Caco-2 (cell line): ENCODE results near the gene STK32B. TPM values are rescaled to one million over a fixed set of nuclear protein-coding genes. Genes with fewer than 3 reads are reported as not detected.

Experiments
- BruUV-seq: library from RNA; stranded (reverse); fragments of 400-500 nt; replicated peaks from 2 replicates; lab custom pipeline; 2021; lab: Mats Ljungman, UMichigan
- CTCF ChIA-PET: fragments of 300-600 bp; sonication (Branson Sonifier 250); formaldehyde crosslinking; loops from one replicate; lab custom pipeline; 2022; ENCODE audit warnings: antibody characterized with exemption; lab: Charles Lee
- POLR2A ChIA-PET: fragments of 300-600 bp; sonication (Branson Sonifier 250); formaldehyde crosslinking; loops from one replicate; lab custom pipeline; 2022; ENCODE audit warnings: antibody characterized with exemption; lab: Charles Lee
- DNase-seq, 2 experiments: peaks; one replicate each; pipeline versions ENCODE4 v3.0.0 to v3.0.0-alpha.2; 2020 to 2022
- H3K27me3 ChIP-seq: replicated peaks from 2 replicates; pipeline ENCODE4 v1.6.0; 2011; ENCODE audit warnings: low read length; ENCODE audit not compliant: control insufficient read depth, insufficient read depth
- H3K36me3 ChIP-seq: 2 replicates; pipeline ENCODE4 v1.5.1; 2011; ENCODE audit warnings: low read length; ENCODE audit not compliant: control insufficient read depth, insufficient read depth
- H3K4me1 ChIP-seq: fragments of 250-450 bp; sonication (Bioruptor Pico); 2 replicates; pipeline ENCODE4 v1.5.1; 2020; ENCODE audit warnings: mild to moderate bottlenecking
- H3K4me3 ChIP-seq: 2 replicates; pipeline ENCODE4 v1.5.1; 2011; ENCODE audit warnings: low read depth, mild to moderate bottlenecking, control low read depth, low read length
- H3K9me3 ChIP-seq: fragments of 250-450 bp; sonication (Bioruptor Pico); 2 replicates; pipeline ENCODE4 v1.5.1; 2020; ENCODE audit warnings: mild to moderate bottlenecking, moderate library complexity
- H3K27ac Mint-ChIP-seq: one replicate; pipeline ENCODE4 v1.8.0; 2022; ENCODE audit warnings: mixed read lengths; ENCODE audit not compliant: unreplicated experiment
- H3K27me3 Mint-ChIP-seq: one replicate; pipeline ENCODE4 v1.8.0; 2022; ENCODE audit warnings: mixed read lengths; ENCODE audit not compliant: insufficient read depth, unreplicated experiment
- H3K36me3 Mint-ChIP-seq: one replicate; pipeline ENCODE4 v1.8.0; 2022; ENCODE audit warnings: mild to moderate bottlenecking, mixed read lengths; ENCODE audit not compliant: insufficient read depth, unreplicated experiment
- H3K4me1 Mint-ChIP-seq: one replicate; pipeline ENCODE4 v1.8.0; 2022; ENCODE audit warnings: low read depth, mixed read lengths; ENCODE audit not compliant: unreplicated experiment
- H3K4me3 Mint-ChIP-seq: one replicate; pipeline ENCODE4 v1.8.0; 2022; ENCODE audit warnings: mild to moderate bottlenecking, moderate library complexity, mixed read lengths; ENCODE audit not compliant: unreplicated experiment
- H3K9me3 Mint-ChIP-seq: one replicate; pipeline ENCODE4 v1.8.0; 2022; ENCODE audit warnings: mixed read lengths; ENCODE audit not compliant: unreplicated experiment
- intact Hi-C: fragments of 100-400 bp; cut with micrococcal nuclease; formaldehyde crosslinking; loops from one replicate; pipeline ENCODE4 v1.10.0; 2022; ENCODE audit not compliant: unreplicated experiment
- total RNA-seq: library from RNA; stranded (reverse); gene quantifications from 2 replicates; pipeline ENCODE4 v1.2.3, GENCODE V29; 2022
- TF ChIP-seq, protein P1 (sequence below), 2 experiments: fragments of 200-600 bp in 1 of 2; IDR thresholded peaks; 1 replicate in 1 of 2; 2 replicates in 1 of 2; pipeline versions ENCODE4 v1.5.1 to v1.8.0; 2011 to 2022; ENCODE audit warnings: antibody characterized with exemption in 1 of 2, control low read depth in 1 of 2, inconsistent platforms in 1 of 2, low read depth in 1 of 2, low read length in 1 of 2, mild to moderate bottlenecking in 1 of 2, moderate library complexity in 1 of 2; ENCODE audit not compliant: insufficient read depth in 1 of 2, severe bottlenecking in 1 of 2, unreplicated experiment in 1 of 2

Gene STK32B
- total RNA-seq, 1 experiment from 2014 or later = 11.2 TPM

DNA sequence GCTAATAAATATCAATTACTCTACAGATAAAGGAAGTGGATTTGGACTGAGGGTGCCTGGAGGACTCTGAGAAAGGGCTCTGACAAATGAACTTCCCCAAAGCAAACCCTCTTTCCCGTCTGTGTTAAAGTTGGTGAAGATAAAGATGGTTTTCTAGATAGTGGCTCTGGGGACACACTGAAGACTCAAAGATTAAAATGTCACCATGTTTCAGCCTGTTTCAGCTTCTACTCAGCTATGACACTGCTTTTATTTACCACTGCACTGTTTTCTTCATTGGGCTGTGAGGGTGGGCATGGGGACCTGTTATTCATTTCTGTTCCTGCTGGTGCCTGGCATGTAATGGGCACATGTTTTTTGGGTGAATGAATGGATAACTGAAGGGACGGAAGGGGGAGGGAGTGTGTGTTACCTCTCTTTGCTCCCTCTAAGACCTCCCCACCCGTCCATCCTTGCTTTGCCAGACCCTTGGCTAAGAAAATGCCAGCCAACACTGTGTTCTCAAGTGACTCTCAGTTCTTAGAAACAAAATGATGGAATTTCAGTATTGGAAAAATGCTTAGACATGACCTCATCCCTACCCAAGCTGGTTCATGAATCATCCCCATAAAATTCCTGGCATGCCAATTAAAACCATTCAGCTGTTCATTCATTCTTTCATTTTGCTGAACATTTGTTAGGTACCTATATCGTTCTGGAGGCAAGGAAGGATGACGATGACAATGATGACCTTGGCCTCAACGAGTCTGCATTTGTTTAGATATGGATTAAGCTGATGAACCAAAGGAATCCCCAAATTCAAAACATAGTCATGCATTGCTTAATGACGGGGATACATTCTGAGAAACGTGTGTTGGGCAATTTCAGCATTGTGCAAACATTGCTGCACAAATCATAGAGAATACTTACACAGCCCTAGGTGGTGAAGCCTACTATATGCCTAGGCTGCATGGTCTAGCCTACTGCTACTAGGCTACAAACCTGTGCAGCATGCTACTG lies 13.4 kb upstream of the STK32B start:
- Mint-ChIP-seq H3K4me1 (peaks cover 6% of the 10 kb centered on the region), H3K36me3 (no peaks in the 10 kb centered on the region), H3K9me3 (no peaks in the 10 kb centered on the region), H3K27ac (peak overlapping the region; percentile 44), H3K4me3 (no peak overlapping the region), H3K27me3 (no peaks in the 10 kb centered on the region)
- Histone ChIP-seq H3K4me3 (no peak overlapping the region), H3K36me3 (no peaks in the 10 kb centered on the region), H3K9me3 (no peaks in the 10 kb centered on the region), H3K4me1 (0 out of 2 replicates have a peak, but pooled peaks cover 9% of the 10 kb centered on the region), H3K27me3 (no peaks in the 10 kb centered on the region)
- TF ChIP-seq, protein P1, sequence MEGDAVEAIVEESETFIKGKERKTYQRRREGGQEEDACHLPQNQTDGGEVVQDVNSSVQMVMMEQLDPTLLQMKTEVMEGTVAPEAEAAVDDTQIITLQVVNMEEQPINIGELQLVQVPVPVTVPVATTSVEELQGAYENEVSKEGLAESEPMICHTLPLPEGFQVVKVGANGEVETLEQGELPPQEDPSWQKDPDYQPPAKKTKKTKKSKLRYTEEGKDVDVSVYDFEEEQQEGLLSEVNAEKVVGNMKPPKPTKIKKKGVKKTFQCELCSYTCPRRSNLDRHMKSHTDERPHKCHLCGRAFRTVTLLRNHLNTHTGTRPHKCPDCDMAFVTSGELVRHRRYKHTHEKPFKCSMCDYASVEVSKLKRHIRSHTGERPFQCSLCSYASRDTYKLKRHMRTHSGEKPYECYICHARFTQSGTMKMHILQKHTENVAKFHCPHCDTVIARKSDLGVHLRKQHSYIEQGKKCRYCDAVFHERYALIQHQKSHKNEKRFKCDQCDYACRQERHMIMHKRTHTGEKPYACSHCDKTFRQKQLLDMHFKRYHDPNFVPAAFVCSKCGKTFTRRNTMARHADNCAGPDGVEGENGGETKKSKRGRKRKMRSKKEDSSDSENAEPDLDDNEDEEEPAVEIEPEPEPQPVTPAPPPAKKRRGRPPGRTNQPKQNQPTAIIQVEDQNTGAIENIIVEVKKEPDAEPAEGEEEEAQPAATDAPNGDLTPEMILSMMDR (IDR thresholded peaks at IDR 0.05; ENCODE audit: insufficient read depth in 1 of 2, low read depth in 1 of 2, low read length in 1 of 2, severe bottlenecking in 1 of 2, unreplicated experiment in 1 of 2) = no peak
- POLR2A ChIA-PET = no interaction called here
- CTCF ChIA-PET = interaction anchor here (0.6 to 0.8 kb wide), 2 partner anchors 25 to 100 kb away, joined by 3 to 4 read pairs; no protein-coding TSS in a partner anchor
- peak in 1 of 2 experiments; percentile 37 for DNase-seq
- intact Hi-C loops = loop anchor here (1.0 kb wide), 1 partner anchor 26 kb away; no protein-coding TSS in a partner anchor
- BruUV-seq = no TSS peak

DNA sequence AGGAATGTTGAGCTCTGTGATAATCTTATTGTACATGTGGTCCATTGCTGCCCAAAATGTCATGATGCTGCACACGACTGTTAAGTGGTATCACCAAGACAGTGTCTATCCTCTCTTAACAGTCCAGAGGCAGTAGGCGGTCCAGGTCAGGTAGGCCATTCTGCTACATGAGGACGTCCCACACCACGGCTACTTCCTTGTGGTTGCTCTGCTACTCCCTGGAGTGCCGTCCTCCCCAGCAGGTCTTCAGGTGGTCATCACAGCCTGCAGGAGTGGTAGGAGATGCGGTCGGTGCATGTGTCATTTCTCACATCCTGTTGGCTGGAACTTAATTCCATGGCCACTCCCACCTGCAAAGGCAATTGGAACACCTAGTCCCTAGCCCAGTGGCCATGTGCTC lies 11.5 kb upstream of the STK32B start:
- no peaks in the 10 kb centered on the region for H3K27me3 Mint-ChIP-seq
- Histone ChIP-seq H3K27me3 (no peaks in the 10 kb centered on the region), H3K4me1 (0 out of 2 replicates have a peak, but pooled peaks cover 9% of the 10 kb centered on the region), H3K9me3 (no peaks in the 10 kb centered on the region), H3K4me3 (no peak overlapping the region), H3K36me3 (no peaks in the 10 kb centered on the region)
- POLR2A ChIA-PET = interaction anchor here (0.6 kb wide), 1 partner anchor 664 kb away, joined by 3 read pairs; no protein-coding TSS in a partner anchor
- intact Hi-C loops = no loop called here
- no peak overlapping the region for H3K4me3 Mint-ChIP-seq
- no TSS peak for BruUV-seq
- no peak overlapping the region for H3K27ac Mint-ChIP-seq
- TF ChIP-seq, protein P1 (IDR thresholded peaks at IDR 0.05; ENCODE audit: insufficient read depth in 1 of 2, low read depth in 1 of 2, low read length in 1 of 2, severe bottlenecking in 1 of 2, unreplicated experiment in 1 of 2) = no peak
- H3K4me1 Mint-ChIP-seq = no peaks in the 10 kb centered on the region
- no peak for DNase-seq
- no peaks in the 10 kb centered on the region for H3K36me3 Mint-ChIP-seq
- H3K9me3 Mint-ChIP-seq = no peaks in the 10 kb centered on the region
- CTCF ChIA-PET = no interaction called here

DNA sequence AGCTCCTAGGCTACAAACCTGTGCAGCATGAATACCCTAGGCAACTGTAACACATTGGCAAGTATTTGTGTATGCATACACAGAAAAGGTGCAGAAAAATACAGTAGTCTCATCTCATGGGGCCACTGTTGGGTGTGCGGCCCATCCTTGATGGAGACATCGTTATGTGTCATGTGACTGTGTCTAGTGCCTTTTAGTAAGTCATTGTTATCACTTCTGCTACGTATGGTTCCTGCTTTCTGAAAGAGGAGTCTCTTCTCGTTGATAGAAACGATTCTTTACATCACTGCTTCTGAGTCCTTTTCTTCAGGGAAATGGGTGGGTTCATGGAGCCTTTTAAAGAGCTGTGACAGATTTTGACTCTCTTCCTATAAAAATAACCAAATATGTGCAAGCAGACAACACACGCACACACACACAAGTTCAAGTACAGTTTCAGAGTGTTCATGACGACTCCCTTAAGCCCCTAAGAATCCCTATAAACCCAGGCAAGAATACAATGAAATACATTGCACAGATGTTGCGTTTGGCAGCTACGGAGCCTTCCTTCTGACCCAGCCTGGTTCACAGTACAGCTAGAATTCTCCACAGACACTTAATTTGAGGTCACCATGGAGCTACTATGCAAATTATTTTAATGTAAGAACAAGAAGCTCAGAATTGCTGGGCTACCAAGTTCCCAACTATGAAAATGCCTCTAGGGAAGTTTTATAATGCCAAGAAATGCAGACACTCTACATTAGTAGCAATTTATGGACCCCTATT lies 10.2 kb upstream of the STK32B start:
- Histone ChIP-seq H3K27me3 (no peaks in the 10 kb centered on the region), H3K36me3 (no peaks in the 10 kb centered on the region), H3K4me1 (0 out of 2 replicates have a peak, but pooled peaks cover 9% of the 10 kb centered on the region), H3K4me3 (no peak overlapping the region), H3K9me3 (peaks cover 4% of the 10 kb centered on the region; the same call in 1 of the 2 replicates)
- no peaks in the 10 kb centered on the region for H3K4me1 Mint-ChIP-seq
- peaks cover 4% of the 10 kb centered on the region for H3K27me3 Mint-ChIP-seq
- CTCF ChIA-PET = no interaction called here
- DNase-seq = no peak
- no TSS peak for BruUV-seq
- intact Hi-C loops = no loop called here
- TF ChIP-seq, protein P1 (IDR thresholded peaks at IDR 0.05; ENCODE audit: insufficient read depth in 1 of 2, low read depth in 1 of 2, low read length in 1 of 2, severe bottlenecking in 1 of 2, unreplicated experiment in 1 of 2) = no peak
- H3K27ac Mint-ChIP-seq = no peak overlapping the region
- POLR2A ChIA-PET = no interaction called here
- peaks cover 10% of the 10 kb centered on the region for H3K9me3 Mint-ChIP-seq
- H3K36me3 Mint-ChIP-seq = no peaks in the 10 kb centered on the region
- H3K4me3 Mint-ChIP-seq = no peak overlapping the region
